Measurements from ENCODE around the gene PLEKHF1. TPM values are rescaled to one million over a fixed set of nuclear protein-coding genes. Genes with fewer than 3 reads are reported as not detected.

Gene PLEKHF1
- total RNA-seq, 1 experiment from 2014 or later: 10.7 TPM

Other genes starting within 250 kb of the PLEKHF1 start
- gene VSTM2B, start 139.5 kb upstream of the PLEKHF1 start, total RNA-seq (2014; rRNA removed; shearing (Covaris generic)): not detected in 2 replicates
- 133 and 146 TPM in 2 replicates for gene POP4, start 59.2 kb upstream of the PLEKHF1 start, total RNA-seq (2014; rRNA removed; shearing (Covaris generic))
- 28.7 and 29.0 TPM in 2 replicates for gene C19orf12, start 49.8 kb downstream of the PLEKHF1 start, total RNA-seq (2014; rRNA removed; shearing (Covaris generic))
- gene CCNE1, start 146.5 kb downstream of the PLEKHF1 start, total RNA-seq (2014; rRNA removed; shearing (Covaris generic)): 33.0 and 40.2 TPM in 2 replicates